Smooth muscle cell (in vitro differentiated cells): ENCODE measurements around the gene STARD13. TPM values are rescaled to one million over a fixed set of nuclear protein-coding genes. Genes with fewer than 3 reads are reported as not detected.

Source experiments
- DNase-seq: peaks from one replicate; lab custom pipeline; 2025; ENCODE audit not compliant: unreplicated experiment; lab: John Stamatoyannopoulos, UW
- H2AFZ ChIP-seq: fragments of 200-600 bp; sonication (generic); 2 replicates; pipeline ENCODE4 v1.6.0; 2016; ENCODE audit warnings: antibody characterized with exemption, low read depth, mild to moderate bottlenecking
- H3F3A ChIP-seq: fragments of 200-600 bp; sonication (generic); 2 replicates; pipeline ENCODE4 v1.6.0; 2017; ENCODE audit warnings: antibody characterized with exemption, low read depth
- H3K27ac ChIP-seq: fragments of 200-600 bp; sonication (generic); 2 replicates; pipeline ENCODE4 v1.5.1; 2016; ENCODE audit warnings: low read depth, mild to moderate bottlenecking
- H3K27me3 ChIP-seq: fragments of 200-600 bp; sonication (generic); 2 replicates; pipeline ENCODE4 v1.6.1; 2016; ENCODE audit warnings: low read depth, mild to moderate bottlenecking
- H3K36me3 ChIP-seq: fragments of 200-600 bp; sonication (generic); 2 replicates; pipeline ENCODE4 v1.5.1; 2016; ENCODE audit warnings: low read depth
- H3K4me1 ChIP-seq: fragments of 200-600 bp; sonication (generic); 2 replicates; pipeline ENCODE4 v1.5.1; 2016; ENCODE audit warnings: low read depth
- H3K4me2 ChIP-seq: fragments of 200-600 bp; sonication (generic); 2 replicates; pipeline ENCODE4 v1.6.0; 2016; ENCODE audit warnings: mild to moderate bottlenecking
- H3K4me3 ChIP-seq: fragments of 200-600 bp; sonication (generic); 2 replicates; pipeline ENCODE4 v1.5.1; 2016; ENCODE audit warnings: mild to moderate bottlenecking
- H3K79me2 ChIP-seq: fragments of 200-600 bp; sonication (generic); 2 replicates; pipeline ENCODE4 v1.6.0; 2016; ENCODE audit warnings: low read depth, mild to moderate bottlenecking
- H3K9ac ChIP-seq: fragments of 200-600 bp; sonication (generic); 2 replicates; pipeline ENCODE4 v1.6.0; 2016; ENCODE audit warnings: low read depth
- H3K9me3 ChIP-seq: fragments of 200-600 bp; sonication (generic); replicated peaks from 2 replicates; pipeline ENCODE4 v1.5.1; 2016; ENCODE audit warnings: low read depth
- H4K20me1 ChIP-seq: fragments of 200-600 bp; sonication (generic); 2 replicates; pipeline ENCODE4 v1.6.0; 2016; ENCODE audit warnings: low read depth
- CTCF ChIP-seq: fragments of 200-600 bp; sonication (generic); IDR thresholded peaks from 2 replicates; pipeline ENCODE4 v1.5.1; 2017; ENCODE audit warnings: borderline replicate concordance, mild to moderate bottlenecking, antibody characterized with exemption; ENCODE audit not compliant: insufficient read depth, poor library complexity, severe bottlenecking
- WGBS: methylation state at CpG from one replicate; pipeline ENCODE4 v1.1.7; 2016; ENCODE audit warnings: low lambda C conversion rate; 5-methylcytosine and 5-hydroxymethylcytosine counted together
- polyA plus RNA-seq: library from polyadenylated mRNA; unstranded; fragments of >200 nt; fragmentation: Nextera tagmentation; extraction: Ambion mirVana; gene quantifications from 2 replicates; pipeline ENCODE4 v1.2.1, GENCODE V29; 2016
- total RNA-seq: library from RNA; depleted of rRNA; stranded (reverse); fragments of >200 nt; gene quantifications from 2 replicates; pipeline ENCODE4 v1.2.3, GENCODE V29; 2014

STARD13 gene
- total and polyA plus RNA-seq, 2 experiments from 2014 or later, result 12.4 to 18.8 TPM

DNA sequence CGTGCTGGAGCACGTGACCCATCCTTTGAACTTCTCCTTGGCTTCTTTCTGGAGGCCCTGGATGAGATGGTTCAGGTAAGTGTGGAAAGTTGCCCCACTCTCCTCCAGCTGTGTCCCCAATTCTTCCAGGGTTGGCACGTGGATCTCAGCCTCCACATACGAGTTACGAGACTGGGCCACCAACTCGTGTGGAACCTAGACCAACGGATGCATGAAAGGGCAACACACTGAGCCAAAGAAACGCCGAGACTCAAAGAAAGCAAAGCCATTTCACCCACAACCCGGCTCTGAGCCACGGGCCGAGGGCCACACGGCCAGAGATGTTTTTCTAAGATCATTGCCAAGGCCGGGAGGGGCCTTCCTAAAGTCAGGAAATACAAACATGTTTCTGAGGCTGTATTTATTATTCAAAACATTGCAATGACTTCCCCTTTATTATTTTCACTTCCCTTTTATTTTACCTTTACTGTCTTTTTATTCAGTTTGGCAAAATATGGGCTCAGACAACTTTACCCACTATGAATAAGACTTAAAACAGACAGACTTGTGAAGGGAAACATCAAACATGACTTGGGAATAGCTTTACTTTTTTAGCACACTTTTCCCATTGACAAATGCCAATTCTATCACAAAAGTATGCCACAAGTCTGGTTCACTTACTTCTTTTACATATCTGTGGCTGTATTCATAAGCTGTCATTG, 174.7 kb downstream of the STARD13 start:
- Histone ChIP-seq H3K27me3 (no peaks in the 10 kb centered on the region), H3K4me1 (no peaks in the 10 kb centered on the region), H3K79me2 (no peaks in the 10 kb centered on the region), H3F3A (no peaks in the 10 kb centered on the region), H3K36me3 (peaks cover 12% of the 10 kb centered on the region), H3K4me2 (no peak overlapping the region), H3K4me3 (no peak overlapping the region), H4K20me1 (no peaks in the 10 kb centered on the region), H3K9me3 (no peaks in the 10 kb centered on the region), H3K27ac (no peak overlapping the region), H3K9ac (no peak overlapping the region), H2AFZ (no peak overlapping the region)
- no peak for DNase-seq
- 97% methylated on average over 14 of the region's 14 CpGs for WGBS
- TF ChIP-seq CTCF, result no peak

GRCh38 chr13:33110386-33110712, 175.2 kb downstream of the STARD13 start:
- no peaks in the 10 kb centered on the region for H4K20me1 ChIP-seq
- no peaks in the 10 kb centered on the region for H3F3A ChIP-seq
- no peak for DNase-seq
- H3K4me1 ChIP-seq, result no peaks in the 10 kb centered on the region
- H3K36me3 ChIP-seq, result peaks cover 14% of the 10 kb centered on the region
- H3K9ac ChIP-seq, result no peak overlapping the region
- no peak for TF ChIP-seq CTCF
- H3K4me3 ChIP-seq, result no peak overlapping the region
- 97% methylated on average over 5 of the region's 5 CpGs for WGBS
- H3K9me3 ChIP-seq, result no peaks in the 10 kb centered on the region
- no peak overlapping the region for H3K27ac ChIP-seq
- H3K79me2 ChIP-seq, result no peaks in the 10 kb centered on the region
- H2AFZ ChIP-seq, result no peak overlapping the region
- no peaks in the 10 kb centered on the region for H3K27me3 ChIP-seq
- H3K4me2 ChIP-seq, result no peak overlapping the region

DNA sequence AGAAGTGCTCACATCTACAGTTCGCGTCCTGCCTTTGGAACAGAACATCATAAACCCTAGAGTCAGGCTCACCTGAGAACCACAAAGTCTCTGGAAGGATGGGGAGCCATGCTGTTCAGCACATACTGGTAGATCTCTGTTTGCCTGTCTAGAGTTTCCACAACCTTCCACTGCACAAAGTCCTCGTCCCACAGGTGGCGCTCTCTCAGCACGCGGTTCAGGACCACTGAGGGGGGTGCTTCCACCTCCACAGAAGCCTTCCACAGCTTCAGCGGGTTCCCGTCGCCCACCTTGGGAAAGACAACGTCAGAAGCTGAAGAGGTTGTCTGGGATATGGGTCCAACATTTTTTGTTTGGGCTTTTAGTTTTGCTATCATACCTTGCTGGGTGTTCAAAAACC, 175.8 kb downstream of the STARD13 start:
- Histone ChIP-seq H3K27ac (no peak overlapping the region), H3K9ac (no peak overlapping the region), H3K4me3 (no peak overlapping the region), H3F3A (no peaks in the 10 kb centered on the region), H2AFZ (no peak overlapping the region), H3K27me3 (no peaks in the 10 kb centered on the region), H3K79me2 (no peaks in the 10 kb centered on the region), H3K9me3 (no peaks in the 10 kb centered on the region), H3K4me1 (no peaks in the 10 kb centered on the region), H4K20me1 (no peaks in the 10 kb centered on the region), H3K4me2 (no peak overlapping the region), H3K36me3 (peaks cover 14% of the 10 kb centered on the region)
- WGBS, result 84% methylated on average over 10 of the region's 10 CpGs
- no peak for DNase-seq
- peak; percentile 25 for TF ChIP-seq CTCF

- TF ChIP-seq CTCF, result no peak
- H3K27me3 ChIP-seq, result no peaks in the 10 kb centered on the region
- peaks cover 14% of the 10 kb centered on the region for H3K36me3 ChIP-seq
- peak overlapping the region; percentile 10 for H3K4me2 ChIP-seq
- H3K4me1 ChIP-seq, result no peaks in the 10 kb centered on the region
- DNase-seq, result no peak
- H4K20me1 ChIP-seq, result no peaks in the 10 kb centered on the region
- no peaks in the 10 kb centered on the region for H3K79me2 ChIP-seq
- H2AFZ ChIP-seq, result no peak overlapping the region
- no peaks in the 10 kb centered on the region for H3F3A ChIP-seq
- no peak overlapping the region for H3K27ac ChIP-seq
- 42% methylated on average over 2 of the region's 2 CpGs for WGBS
- H3K9ac ChIP-seq, result no peak overlapping the region
- no peak overlapping the region for H3K4me3 ChIP-seq
- H3K9me3 ChIP-seq, result no peaks in the 10 kb centered on the region
Measured at GRCh38 chr13:33109271-33109697, 176.3 kb downstream of the STARD13 start.
